GM12801 (cell line): ENCODE measurements around the gene RNASET2.

ENCODE experiments used
- TF ChIP-seq, protein P1 (sequence below): IDR thresholded peaks from one replicate; pipeline ENCODE4 v1.5.1; 2011; ENCODE audit warnings: control low read depth; ENCODE audit not compliant: insufficient read length; ENCODE audit errors: extremely low read depth

Gene RNASET2

DNA sequence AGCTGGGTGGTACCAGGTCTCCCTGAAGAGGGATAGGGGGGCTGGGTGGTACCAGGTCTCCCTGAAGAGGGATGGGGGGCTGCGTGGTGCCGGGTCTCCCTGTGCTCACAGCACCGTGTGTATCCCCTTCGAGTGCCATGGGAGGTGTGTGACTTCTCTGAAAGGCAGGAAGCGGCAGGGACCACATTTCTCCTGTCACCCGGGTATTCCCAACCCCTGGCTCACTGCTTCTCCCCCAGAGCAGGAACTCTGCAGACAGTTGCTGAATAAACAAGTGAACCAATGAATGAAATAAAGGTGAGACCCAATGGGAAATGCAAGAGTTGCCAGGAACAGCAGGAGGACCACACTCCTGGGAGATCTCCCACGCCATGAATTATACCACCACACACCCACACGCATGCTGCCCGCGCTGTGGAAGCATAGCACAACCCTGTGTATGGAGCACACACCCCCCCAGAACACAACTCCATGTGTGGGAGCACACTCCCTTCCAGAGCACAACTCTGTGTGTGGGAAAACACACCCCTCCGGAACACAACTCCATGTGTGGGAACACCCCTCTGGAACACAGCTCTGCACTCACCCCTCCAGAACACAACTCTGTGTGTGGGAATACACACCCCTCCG, 50.7 kb downstream of the RNASET2 start:
- TF ChIP-seq, protein P1, sequence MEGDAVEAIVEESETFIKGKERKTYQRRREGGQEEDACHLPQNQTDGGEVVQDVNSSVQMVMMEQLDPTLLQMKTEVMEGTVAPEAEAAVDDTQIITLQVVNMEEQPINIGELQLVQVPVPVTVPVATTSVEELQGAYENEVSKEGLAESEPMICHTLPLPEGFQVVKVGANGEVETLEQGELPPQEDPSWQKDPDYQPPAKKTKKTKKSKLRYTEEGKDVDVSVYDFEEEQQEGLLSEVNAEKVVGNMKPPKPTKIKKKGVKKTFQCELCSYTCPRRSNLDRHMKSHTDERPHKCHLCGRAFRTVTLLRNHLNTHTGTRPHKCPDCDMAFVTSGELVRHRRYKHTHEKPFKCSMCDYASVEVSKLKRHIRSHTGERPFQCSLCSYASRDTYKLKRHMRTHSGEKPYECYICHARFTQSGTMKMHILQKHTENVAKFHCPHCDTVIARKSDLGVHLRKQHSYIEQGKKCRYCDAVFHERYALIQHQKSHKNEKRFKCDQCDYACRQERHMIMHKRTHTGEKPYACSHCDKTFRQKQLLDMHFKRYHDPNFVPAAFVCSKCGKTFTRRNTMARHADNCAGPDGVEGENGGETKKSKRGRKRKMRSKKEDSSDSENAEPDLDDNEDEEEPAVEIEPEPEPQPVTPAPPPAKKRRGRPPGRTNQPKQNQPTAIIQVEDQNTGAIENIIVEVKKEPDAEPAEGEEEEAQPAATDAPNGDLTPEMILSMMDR, result no peak

DNA sequence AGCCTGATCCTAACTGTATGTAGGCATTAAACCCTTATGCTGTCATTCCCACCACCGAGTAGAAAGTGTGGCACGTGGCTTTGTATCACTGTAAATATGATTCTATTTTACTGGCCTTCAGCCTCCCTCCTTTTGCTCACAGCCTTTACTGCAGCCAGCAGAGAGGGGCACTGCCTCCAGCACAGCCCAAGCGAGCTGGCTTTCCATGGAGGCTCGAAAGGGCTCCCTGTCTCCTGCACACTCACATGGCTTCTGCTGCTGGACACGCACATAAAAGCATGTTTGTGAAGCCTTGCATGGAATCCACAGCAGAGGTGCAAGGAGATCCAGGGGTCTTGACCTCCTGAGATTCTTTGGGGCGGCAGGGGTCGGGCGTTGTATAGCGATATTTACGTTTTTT, 51.3 kb downstream of the RNASET2 start:
- TF ChIP-seq, protein P1, result no peak

DNA sequence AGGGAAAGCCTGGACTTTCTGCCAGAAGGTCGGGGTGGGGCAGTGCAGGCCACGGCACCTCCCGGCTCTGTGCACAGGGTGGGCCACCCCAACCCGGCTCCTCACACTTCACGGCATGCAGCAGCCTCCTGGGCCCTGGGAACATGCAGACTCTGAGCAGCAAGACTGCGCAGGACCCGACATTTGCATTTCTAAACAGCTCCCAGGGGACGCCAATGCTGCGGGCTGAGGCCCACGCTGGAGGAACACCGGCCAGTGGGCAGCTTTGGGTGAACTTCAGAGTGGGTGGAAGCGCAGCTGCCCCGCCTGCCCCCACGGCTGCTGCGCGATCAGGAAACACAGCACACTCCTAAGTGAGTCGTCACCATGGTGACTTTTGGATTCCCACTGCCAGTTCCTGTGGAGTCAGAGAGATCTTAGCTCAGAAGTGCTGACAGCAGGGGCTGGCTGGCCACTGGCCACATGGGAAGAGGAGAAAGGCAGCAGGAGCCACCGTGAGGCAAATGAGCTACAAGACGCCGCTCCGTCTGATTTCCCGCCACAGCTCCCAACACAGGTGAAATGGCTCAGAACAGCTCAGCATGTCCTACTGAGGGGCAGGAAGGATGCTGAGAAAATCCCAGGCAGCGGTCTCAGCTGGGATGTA, 52.1 kb downstream of the RNASET2 start:
- TF ChIP-seq, protein P1, result no peak

DNA sequence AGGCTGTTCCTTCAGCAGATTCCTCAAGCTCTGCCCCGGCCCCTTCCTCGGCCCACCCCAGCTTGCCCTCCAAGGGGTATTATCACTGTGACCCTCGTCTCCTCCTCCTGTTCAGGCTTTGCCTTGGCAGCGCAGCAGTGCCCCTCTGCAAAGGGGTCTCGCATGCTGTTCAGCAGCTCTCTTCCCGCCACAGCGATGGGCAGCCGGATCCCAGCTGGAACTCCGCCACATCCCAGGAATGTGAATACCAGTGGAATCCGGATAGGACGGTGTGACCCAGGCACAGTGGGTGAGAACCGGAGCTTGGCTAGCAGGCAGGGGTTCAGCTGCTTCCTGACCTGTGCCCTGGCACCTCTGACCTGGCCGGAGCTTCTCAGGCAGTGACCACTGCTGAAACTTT, 52.9 kb downstream of the RNASET2 start:
- TF ChIP-seq, protein P1, result no peak

DNA sequence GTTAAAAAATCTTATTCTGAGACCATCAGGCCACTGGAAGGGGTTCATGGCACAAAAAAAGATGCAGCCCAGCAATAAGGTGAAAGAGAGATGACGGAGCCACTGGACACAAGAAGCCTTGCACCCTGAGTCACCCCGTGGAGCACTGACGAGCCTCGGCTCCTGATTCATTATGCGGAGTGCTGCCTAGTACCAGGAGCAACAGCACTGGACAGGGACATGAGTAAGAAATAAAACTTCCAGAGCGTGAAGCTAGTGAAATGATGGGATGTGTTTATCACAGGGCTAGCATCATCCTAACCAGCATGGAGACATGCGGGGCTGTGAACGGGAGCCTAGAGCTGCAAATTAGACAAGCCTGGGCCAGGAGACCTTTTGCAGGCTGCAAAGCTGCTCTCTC, 53.3 kb downstream of the RNASET2 start:
- TF ChIP-seq, protein P1, result no peak

DNA sequence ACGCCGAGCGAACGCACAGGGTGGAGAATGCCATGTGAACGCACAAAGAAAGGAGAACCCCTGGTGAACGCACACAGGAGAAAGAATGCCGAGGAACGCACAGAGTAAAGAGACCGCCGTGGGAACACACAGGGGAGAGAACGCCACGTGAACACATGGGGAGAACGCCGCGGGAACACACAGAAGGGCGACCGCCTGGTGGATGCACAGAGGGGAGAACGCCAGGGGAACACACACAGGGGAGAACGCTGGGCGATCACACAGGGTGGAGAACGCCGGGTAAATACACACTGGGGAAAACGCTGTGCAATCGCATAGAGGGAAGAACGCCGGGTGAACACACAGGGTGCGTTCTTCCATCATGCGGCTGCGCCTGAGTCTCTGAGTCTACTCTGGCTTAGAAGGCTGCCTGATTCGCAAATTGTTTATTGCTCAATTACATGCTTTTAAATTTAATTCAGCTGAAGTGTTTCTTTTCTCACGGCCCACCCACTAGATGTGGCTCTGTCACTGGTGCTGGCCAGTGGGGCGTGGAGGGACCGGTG, 54.1 kb downstream of the RNASET2 start:
- TF ChIP-seq, protein P1, result no peak

DNA sequence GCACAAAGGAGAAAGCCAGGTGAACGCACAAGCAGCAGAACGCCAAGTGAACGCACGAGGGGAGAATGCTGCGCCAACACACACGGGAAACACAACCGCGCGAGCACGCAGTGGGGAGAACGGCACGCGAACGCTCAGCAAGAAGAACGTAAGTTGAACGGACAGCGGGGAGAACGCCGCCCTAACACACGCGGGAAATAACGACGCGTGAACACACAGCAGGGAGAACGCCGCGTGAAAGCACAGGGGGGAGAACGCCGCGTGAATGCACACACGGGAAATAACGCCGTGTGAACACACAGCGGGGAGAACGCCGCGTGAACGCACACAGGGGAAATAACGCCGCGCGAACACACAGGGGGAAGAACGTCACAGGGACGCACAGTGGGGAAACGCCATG, 54.7 kb downstream of the RNASET2 start:
- TF ChIP-seq, protein P1, result no peak
